HUES48 (cell line): ENCODE data around the gene ETDC.

Source experiments
- H3K27ac ChIP-seq: one replicate; pipeline ENCODE4 v1.7.0; 2013; ENCODE audit warnings: low read depth, low read length, inconsistent platforms
- H3K27me3 ChIP-seq: 2 replicates; pipeline ENCODE4 v1.6.1; 2013; ENCODE audit warnings: mild to moderate bottlenecking, low read length; ENCODE audit not compliant: control insufficient read depth, insufficient read depth
- H3K36me3 ChIP-seq: 2 replicates; pipeline ENCODE4 v1.6.1; 2013; ENCODE audit warnings: low read length; ENCODE audit not compliant: control insufficient read depth, insufficient read depth
- H3K4me1 ChIP-seq: 2 replicates; pipeline ENCODE4 v1.6.1; 2013; ENCODE audit warnings: mild to moderate bottlenecking, low read length; ENCODE audit not compliant: control insufficient read depth, insufficient read depth
- H3K4me3 ChIP-seq: 2 replicates; pipeline ENCODE4 v1.5.1; 2013; ENCODE audit warnings: mild to moderate bottlenecking, low read depth, low read length
- H3K9ac ChIP-seq: 2 replicates; pipeline ENCODE4 v1.6.1; 2013; ENCODE audit warnings: mild to moderate bottlenecking, low read depth, low read length, moderate library complexity
- H3K9me3 ChIP-seq: 2 replicates; pipeline ENCODE4 v1.6.1; 2013; ENCODE audit warnings: low read length; ENCODE audit not compliant: control insufficient read depth, insufficient read depth

The ETDC gene

DNA sequence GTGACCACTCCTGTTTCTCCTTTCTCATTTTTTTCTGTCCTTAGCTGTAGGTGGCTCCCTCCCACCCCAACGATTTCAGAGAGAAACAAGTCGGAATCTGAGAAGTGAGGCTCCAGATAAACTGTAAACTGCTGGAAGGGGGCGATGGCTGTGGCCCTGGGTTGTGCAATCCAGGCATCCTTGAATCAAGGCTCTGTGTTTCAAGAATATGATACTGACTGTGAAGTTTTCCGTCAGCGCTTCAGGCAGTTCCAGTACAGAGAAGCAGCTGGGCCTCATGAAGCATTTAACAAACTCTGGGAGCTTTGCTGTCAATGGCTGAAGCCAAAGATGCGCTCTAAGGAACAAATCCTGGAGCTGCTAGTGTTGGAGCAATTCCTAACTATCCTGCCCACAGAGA lies 37.7 kb downstream of the ETDC start:
- Histone ChIP-seq H3K36me3 (peaks cover 36% of the 10 kb centered on the region), H3K4me3 (no peak overlapping the region), H3K27ac (no peak overlapping the region), H3K4me1 (no peaks in the 10 kb centered on the region), H3K9ac (no peak overlapping the region), H3K9me3 (no peaks in the 10 kb centered on the region), H3K27me3 (no peaks in the 10 kb centered on the region)

DNA sequence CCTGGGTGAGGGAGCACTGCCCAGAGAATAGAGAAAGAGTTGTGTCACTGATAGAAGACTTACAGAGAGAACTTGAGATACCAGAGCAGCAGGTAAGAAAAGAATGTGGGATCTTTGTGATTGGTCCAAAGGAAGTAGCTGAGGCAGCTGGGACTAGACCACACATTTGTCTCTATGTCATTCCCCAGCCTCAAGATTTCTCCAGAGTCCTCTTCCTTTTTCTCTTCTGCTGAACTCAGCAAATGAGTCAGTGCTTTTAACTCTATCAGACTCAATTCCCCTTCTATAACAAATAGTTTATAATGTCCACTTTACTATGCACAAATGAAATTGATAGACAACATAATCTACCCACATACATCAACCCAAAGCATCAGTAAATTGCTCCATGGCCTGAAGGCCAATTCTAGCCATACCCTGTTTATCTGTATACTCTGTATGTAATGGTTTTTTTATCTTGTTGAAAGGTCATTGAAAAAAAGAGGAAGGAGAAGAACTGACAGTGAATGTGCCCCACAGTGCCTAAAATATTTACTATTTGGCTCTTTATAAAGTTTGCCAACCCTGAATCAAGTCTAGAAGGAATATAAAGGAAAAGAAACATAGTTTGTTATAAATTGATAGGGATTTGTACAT lies 38.2 kb downstream of the ETDC start:
- H3K27me3 ChIP-seq, result no peaks in the 10 kb centered on the region
- no peak overlapping the region for H3K4me3 ChIP-seq
- no peak overlapping the region for H3K9ac ChIP-seq
- no peaks in the 10 kb centered on the region for H3K9me3 ChIP-seq
- H3K27ac ChIP-seq, result no peak overlapping the region
- peaks cover 36% of the 10 kb centered on the region for H3K36me3 ChIP-seq
- no peaks in the 10 kb centered on the region for H3K4me1 ChIP-seq

DNA sequence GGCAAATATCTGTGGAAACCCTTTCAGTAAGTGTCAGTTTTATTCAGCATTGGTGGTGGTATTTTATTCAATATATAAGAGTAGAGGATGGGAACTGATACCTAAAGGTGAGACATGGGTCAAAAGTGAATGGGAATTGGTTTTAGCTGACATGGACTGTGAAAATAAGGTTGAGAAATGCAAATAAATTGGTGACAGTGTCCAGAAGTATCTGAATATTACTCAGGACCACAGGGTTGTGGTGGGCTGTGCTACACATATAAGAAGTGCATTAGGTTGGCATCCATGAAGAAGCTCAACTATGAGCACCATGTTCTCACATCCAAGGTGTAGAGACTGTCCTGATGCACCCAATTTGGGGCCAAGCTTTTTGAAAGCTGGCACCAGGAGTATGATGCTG lies 45.0 kb downstream of the ETDC start:
- Histone ChIP-seq H3K4me1 (no peaks in the 10 kb centered on the region), H3K9me3 (no peaks in the 10 kb centered on the region), H3K36me3 (peaks cover 14% of the 10 kb centered on the region), H3K9ac (no peak overlapping the region), H3K27me3 (no peaks in the 10 kb centered on the region), H3K27ac (no peak overlapping the region), H3K4me3 (no peak overlapping the region)
